ENCODE results near the gene PLCZ1. TPM values are rescaled to one million over a fixed set of nuclear protein-coding genes. Genes with fewer than 3 reads are reported as not detected.
"Not testable (repeated sequence)": the region's sequence is repeated elsewhere in the genome, so short reads cannot be mapped to it uniquely, and the experiment has no call there.

Gene PLCZ1, protein sequence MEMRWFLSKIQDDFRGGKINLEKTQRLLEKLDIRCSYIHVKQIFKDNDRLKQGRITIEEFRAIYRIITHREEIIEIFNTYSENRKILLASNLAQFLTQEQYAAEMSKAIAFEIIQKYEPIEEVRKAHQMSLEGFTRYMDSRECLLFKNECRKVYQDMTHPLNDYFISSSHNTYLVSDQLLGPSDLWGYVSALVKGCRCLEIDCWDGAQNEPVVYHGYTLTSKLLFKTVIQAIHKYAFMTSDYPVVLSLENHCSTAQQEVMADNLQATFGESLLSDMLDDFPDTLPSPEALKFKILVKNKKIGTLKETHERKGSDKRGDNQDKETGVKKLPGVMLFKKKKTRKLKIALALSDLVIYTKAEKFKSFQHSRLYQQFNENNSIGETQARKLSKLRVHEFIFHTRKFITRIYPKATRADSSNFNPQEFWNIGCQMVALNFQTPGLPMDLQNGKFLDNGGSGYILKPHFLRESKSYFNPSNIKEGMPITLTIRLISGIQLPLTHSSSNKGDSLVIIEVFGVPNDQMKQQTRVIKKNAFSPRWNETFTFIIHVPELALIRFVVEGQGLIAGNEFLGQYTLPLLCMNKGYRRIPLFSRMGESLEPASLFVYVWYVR
- not detected for total RNA-seq
- long read RNA-seq, result 0 reads

DNA sequence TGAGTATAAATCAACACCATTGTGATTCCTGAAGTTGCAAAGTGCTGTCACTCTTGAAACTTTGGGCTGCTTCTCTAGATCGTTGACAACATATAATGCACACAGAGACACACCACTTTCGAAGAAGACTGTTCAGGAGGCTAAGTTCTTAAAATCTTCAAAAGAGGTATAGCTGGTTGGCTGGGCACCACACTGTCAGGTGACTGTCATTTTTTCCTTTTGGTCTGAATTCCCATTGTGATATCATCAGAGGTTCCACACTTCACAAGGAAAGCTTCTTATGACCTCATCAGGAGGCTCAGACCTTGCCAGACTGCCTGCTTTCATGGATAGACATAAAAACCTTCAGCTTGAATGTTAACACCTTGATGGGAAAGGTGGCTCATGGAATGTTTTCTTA, at the start of gene PLCZ1, which contains the start of gene CAPZA3:
Gene PLCZ1 (minus strand): TSS at position 194 of the 400 bp plus-strand sequence. CDS start 641 bp downstream, outside the sequence.
Gene CAPZA3 (plus strand): TSS at position 301 of the 400 bp plus-strand sequence. CDS start 150 bp downstream, outside the sequence.
- Histone ChIP-seq H3K4me1 (no peaks in the 10 kb centered on the region), H3K27me3 (ENCODE audit: low read depth) (no peaks in the 10 kb centered on the region), H3K27ac (no peak within 1 kb of the TSS), H3K4me3 (no peak within 1 kb of the TSS), H3K9me3 (peaks cover 11% of the 10 kb centered on the region), H3K36me3 (no peaks in the 10 kb centered on the region)
- intact Hi-C loops (cut with DNase I), result no loop called here
- TF ChIP-seq, protein P1, sequence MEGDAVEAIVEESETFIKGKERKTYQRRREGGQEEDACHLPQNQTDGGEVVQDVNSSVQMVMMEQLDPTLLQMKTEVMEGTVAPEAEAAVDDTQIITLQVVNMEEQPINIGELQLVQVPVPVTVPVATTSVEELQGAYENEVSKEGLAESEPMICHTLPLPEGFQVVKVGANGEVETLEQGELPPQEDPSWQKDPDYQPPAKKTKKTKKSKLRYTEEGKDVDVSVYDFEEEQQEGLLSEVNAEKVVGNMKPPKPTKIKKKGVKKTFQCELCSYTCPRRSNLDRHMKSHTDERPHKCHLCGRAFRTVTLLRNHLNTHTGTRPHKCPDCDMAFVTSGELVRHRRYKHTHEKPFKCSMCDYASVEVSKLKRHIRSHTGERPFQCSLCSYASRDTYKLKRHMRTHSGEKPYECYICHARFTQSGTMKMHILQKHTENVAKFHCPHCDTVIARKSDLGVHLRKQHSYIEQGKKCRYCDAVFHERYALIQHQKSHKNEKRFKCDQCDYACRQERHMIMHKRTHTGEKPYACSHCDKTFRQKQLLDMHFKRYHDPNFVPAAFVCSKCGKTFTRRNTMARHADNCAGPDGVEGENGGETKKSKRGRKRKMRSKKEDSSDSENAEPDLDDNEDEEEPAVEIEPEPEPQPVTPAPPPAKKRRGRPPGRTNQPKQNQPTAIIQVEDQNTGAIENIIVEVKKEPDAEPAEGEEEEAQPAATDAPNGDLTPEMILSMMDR (IDR thresholded peaks at IDR 0.05), result no peak
- DNase-seq (no peak), ATAC-seq (no peak)

DNA sequence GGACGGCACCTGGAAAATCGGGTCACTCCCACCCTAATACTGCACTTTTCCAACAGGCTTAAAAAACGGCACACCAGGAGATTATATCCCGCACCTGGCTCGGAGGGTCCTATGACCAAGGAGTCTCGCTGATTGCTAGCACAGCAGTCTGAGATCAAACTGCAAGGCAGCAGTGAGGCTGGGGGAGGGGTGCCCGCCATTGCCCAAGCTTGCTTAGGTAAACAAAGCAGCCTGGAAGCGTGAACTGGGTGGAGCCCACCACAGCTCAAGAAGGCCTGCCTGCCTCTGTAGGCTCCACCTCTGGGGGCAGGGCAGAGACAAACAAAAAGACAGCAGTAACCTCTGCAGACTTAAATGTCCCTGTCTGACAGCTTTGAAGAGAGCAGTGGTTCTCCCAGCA, 47.7 kb upstream of the PLCZ1 start:
- DNase-seq; H3K4me1 ChIP-seq; H3K4me3 ChIP-seq; H3K27me3 ChIP-seq (ENCODE audit: low read depth); H3K27ac ChIP-seq; ATAC-seq; H3K9me3 ChIP-seq; intact Hi-C loops (cut with DNase I); H3K36me3 ChIP-seq: not testable (repeated sequence)

DNA sequence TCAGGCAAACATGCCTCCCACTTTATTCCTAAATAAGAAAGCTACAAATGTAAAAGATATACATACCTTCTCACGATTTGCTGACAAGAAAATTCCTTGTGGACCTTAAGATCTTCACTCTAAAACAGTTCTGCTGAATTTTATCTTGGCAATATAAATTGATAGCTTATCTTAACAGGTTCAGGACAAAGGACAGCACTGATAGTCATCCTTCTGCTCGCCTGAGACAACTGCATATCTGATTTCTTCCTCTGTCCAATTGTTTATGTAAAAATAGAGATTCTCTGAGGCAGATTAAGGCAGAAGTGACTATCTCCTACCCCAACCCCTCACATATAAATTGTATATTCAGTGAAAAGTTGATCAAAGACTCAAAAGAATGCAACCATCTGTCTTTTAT, 45.0 kb upstream of the PLCZ1 start:
- Histone ChIP-seq H3K4me1 (no peaks in the 10 kb centered on the region), H3K27ac (no peak overlapping the region), H3K27me3 (ENCODE audit: low read depth) (no peaks in the 10 kb centered on the region), H3K36me3 (no peaks in the 10 kb centered on the region), H3K9me3 (peaks cover 3% of the 10 kb centered on the region), H3K4me3 (no peak overlapping the region)
- ATAC-seq (no peak), DNase-seq (no peak)
- TF ChIP-seq, protein P1 (IDR thresholded peaks at IDR 0.05), result no peak
- intact Hi-C loops (cut with DNase I), result no loop called here

DNA sequence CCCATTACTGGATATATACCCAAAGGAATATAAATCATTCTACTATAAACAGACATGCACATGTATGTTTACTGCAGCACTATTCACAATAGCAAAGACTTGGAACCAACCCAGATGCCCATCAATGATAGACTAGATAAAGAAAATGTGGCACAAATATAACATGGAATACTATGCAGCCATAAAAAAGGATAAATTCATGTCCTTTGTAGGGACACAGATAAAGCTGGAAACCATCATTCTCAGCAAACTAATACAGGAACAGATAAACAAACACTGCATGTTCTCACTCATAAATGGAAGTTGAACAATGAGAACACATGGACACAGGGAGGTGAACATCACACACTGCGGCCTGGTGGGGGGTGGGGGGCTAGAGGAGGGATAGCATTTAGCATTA, 28.7 kb upstream of the PLCZ1 start:
- H3K36me3 ChIP-seq; H3K4me1 ChIP-seq; H3K4me3 ChIP-seq; H3K27me3 ChIP-seq (ENCODE audit: low read depth); H3K9me3 ChIP-seq; H3K27ac ChIP-seq; intact Hi-C loops (cut with DNase I); DNase-seq; ATAC-seq: not testable (repeated sequence)

DNA sequence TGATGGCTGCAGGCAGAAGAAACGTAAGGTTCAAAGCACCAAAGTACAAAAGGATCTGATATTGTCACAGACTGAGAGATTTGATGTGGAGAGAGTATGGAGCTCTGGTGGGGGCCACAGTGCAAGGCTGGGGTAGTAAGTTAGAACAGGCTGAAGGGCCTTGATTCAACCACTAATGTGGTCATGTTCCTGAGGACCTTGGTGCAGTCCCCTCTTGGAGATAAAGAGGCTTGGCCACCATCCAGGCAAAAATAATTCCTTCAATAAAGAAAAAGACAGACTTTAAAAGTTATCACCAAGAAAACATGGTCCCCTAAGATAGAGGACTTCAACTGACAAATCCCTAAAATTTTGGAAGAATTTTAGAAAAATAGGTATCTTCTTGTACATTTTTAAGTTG, 17.5 kb upstream of the PLCZ1 start:
- DNase-seq (no peak), ATAC-seq (no peak)
- Histone ChIP-seq H3K27me3 (ENCODE audit: low read depth) (no peaks in the 10 kb centered on the region), H3K4me3 (no peak overlapping the region), H3K9me3 (no peaks in the 10 kb centered on the region), H3K36me3 (no peaks in the 10 kb centered on the region), H3K4me1 (peaks cover 6% of the 10 kb centered on the region), H3K27ac (no peak overlapping the region)
- intact Hi-C loops (cut with DNase I), result no loop called here
- TF ChIP-seq, protein P1 (IDR thresholded peaks at IDR 0.05), result no peak

DNA sequence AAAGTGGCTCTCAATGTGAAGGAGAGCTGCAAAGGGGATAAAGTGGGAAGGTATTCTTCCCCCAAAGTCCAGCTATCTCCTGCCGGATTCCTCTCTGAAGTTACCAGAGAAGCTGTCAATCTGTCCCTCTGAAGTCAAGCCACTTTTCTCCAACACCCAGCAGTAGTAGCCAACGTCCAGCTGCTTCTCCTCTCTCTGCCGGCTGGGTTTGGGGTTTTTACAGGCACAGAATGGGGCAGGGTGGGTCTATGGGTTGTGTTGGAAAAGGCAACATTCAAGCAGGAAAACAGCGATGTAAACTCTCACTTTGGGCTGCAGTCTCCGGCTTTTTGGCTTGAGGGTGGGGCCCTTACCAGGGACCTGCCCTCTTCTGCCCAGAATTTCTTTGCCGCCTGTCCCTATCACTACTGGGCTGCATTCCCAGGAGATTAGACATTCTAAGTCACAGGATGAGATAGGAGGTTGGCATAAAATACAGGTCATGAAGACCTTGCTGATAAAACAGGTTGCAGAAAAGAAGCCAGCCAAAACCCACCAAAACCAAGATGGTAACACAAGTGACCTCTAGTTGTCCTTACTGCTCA, 16.4 kb upstream of the PLCZ1 start:
- H3K9me3 ChIP-seq, result no peaks in the 10 kb centered on the region
- H3K4me1 ChIP-seq, result peaks cover 6% of the 10 kb centered on the region
- no peak for ATAC-seq
- TF ChIP-seq, protein P1 (IDR thresholded peaks at IDR 0.05), result no peak
- H3K36me3 ChIP-seq, result no peaks in the 10 kb centered on the region
- no peak overlapping the region for H3K4me3 ChIP-seq
- intact Hi-C loops (cut with DNase I), result no loop called here
- no peak overlapping the region for H3K27ac ChIP-seq
- no peaks in the 10 kb centered on the region for H3K27me3 ChIP-seq (ENCODE audit: low read depth)
- DNase-seq, result no peak
